ENCODE measurements around the gene AKT3.

The AKT3 gene

DNA sequence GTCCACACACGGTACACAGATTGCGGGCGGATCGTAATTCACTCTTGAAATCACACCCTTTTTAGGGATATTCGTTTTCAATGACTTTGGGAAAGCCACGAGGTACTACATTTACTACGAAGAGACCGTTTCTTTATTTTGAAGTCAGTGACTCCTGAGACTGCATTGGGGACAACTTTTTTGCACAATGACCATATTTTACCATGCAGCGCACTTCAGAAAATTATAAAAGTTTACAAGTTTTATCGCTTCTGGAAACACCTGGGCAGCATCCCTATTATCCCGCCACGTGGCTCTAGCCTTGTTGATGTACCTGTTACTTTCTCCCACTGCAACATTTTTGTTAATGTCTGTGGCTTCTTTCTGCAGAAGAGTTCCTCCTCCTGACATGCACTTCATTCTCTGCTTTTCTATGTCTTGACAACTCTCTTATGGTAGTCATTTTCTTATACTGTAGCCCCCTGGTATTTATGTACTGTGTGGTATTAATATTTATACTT is 1.3 kb upstream of the AKT3 start:
- Histone ChIP-seq H3K9me3 (ENCODE audit: severe bottlenecking) (no peaks in the 10 kb centered on the region), H3K27ac (peak overlapping the region; percentile 97), H3K36me3 (no peaks in the 10 kb centered on the region), H3K4me3 (ENCODE audit: low read depth, low read length) (peak overlapping the region; percentile 89), H3K27me3 (ENCODE audit: insufficient read depth, low read depth, severe bottlenecking) (no peaks in the 10 kb centered on the region)
- TF ChIP-seq, protein P1, sequence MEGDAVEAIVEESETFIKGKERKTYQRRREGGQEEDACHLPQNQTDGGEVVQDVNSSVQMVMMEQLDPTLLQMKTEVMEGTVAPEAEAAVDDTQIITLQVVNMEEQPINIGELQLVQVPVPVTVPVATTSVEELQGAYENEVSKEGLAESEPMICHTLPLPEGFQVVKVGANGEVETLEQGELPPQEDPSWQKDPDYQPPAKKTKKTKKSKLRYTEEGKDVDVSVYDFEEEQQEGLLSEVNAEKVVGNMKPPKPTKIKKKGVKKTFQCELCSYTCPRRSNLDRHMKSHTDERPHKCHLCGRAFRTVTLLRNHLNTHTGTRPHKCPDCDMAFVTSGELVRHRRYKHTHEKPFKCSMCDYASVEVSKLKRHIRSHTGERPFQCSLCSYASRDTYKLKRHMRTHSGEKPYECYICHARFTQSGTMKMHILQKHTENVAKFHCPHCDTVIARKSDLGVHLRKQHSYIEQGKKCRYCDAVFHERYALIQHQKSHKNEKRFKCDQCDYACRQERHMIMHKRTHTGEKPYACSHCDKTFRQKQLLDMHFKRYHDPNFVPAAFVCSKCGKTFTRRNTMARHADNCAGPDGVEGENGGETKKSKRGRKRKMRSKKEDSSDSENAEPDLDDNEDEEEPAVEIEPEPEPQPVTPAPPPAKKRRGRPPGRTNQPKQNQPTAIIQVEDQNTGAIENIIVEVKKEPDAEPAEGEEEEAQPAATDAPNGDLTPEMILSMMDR (IDR thresholded peaks at IDR 0.05; ENCODE audit: low read depth, low read length) = no peak
- DNase-seq = no peak

DNA sequence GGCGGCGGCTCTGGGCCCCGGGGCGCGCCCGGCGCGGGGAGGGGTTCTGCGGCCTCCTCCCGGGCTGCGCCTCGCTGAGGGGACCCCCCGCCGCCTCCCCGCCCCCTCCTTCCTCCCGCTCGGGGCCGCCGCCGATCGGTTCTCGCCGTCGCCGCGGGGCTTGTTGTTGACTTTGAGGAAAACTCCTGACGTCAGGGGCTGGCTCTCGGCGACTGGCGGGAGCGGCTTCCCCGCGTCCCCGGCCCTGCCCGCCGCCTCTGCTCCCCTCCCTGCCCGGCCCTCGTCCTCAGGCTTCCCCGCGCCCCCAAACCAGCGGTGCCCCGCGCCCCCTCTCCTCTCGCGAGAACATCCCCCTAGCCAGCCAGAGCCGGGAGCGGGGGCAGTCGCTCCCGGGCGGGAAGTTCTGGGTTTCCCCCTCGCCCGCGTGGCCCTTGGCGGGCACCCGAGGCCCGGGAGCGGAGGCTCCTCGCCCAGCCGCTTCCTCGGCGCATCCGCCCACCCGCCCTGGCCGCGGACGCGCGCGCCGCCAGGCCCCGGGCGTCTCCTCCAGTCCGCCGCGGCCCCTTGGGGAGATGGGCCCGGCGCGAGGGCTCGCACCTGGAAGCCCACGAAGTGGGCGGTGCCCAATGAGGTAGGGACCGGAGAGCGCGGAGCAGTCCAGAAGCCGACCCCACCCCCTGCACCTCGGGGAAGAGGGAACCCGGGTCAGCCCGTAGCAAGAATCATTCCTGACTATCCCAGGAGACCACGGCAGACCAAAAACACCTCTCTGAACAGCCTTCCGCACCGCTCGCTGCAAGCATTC is 611 bp upstream of the AKT3 start:
- no peaks in the 10 kb centered on the region for H3K36me3 ChIP-seq
- no peaks in the 10 kb centered on the region for H3K27me3 ChIP-seq (ENCODE audit: insufficient read depth, low read depth, severe bottlenecking)
- no peaks in the 10 kb centered on the region for H3K9me3 ChIP-seq (ENCODE audit: severe bottlenecking)
- H3K27ac ChIP-seq = peak overlapping the region; percentile 97
- TF ChIP-seq, protein P1 (IDR thresholded peaks at IDR 0.05; ENCODE audit: low read depth, low read length) = no peak
- H3K4me3 ChIP-seq (ENCODE audit: low read depth, low read length) = peak overlapping the region; percentile 89
- DNase-seq = peak; percentile 94

DNA sequence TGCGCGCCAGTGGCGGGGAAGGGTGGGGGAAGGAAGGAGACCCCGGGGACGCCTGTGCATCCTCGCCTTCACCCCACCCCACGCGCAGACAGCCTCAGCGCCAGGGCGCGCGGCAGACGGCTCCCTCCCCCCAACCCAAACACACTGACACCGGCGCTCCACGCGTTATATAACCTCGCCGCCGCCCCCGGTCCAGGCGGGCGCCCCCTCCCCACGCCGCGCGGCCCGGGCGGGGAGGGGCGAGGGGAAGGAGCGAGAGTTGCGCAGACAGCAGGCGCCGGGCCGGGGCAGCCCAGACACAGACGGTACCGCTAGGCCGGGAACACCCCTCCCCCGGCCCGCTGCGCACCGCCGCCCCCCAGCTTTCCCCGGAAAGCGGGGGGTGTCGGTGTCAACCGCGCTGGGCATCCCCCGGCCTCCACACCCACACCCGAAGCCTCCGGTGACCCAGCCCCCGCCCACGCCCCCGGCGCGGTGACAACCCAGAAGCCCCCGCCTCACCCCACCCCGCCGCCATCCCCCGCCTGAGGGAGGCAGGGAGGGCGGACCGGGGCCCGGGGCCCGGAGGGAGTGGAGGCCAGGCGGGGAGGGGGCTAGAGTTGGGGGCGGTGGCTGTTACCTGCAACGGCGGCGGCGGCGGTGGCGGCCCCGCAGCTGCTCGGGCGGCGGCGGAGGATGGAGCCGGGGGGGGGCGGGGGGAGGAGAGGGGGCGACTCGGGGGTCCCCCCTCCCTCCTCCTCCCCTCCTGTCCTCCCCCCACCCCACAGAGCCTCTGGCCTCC is 432 bp downstream of the AKT3 start:
- DNase-seq = peak; percentile 72
- no peaks in the 10 kb centered on the region for H3K36me3 ChIP-seq
- peak overlapping the region; percentile 97 for H3K27ac ChIP-seq

DNA sequence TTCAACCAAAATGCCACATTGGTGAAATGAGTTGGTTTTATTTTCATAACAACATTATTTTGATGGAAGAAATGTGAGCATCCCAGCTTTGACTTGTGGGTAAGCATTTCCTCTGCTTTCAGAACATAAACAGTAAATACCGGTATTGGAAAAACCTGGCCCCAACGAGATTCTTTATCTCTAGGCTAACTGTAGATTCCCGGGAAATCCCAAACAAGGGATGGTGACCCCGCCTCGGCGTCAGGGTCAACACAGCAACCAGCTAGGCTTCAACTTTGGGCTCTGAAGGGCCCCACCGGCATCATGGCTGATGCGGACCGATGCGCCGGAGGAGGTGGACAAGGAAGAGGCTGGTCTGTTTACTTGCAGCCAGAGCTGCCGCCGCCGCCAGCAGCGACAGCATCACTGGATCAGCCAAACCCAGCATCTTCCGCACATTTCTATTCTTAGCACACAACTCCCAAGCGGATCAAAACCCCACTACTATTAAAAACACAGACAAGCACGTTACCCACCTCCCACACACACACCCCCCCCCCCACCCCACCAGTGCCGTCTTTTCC is 1.1 kb downstream of the AKT3 start:
- no peaks in the 10 kb centered on the region for H3K36me3 ChIP-seq
- peak overlapping the region; percentile 97 for H3K27ac ChIP-seq
- no peaks in the 10 kb centered on the region for H3K9me3 ChIP-seq (ENCODE audit: severe bottlenecking)
- H3K4me3 ChIP-seq (ENCODE audit: low read depth, low read length) = peak overlapping the region; percentile 56
- DNase-seq = peak; percentile 67
- no peaks in the 10 kb centered on the region for H3K27me3 ChIP-seq (ENCODE audit: insufficient read depth, low read depth, severe bottlenecking)
- TF ChIP-seq, protein P1 (IDR thresholded peaks at IDR 0.05; ENCODE audit: low read depth, low read length) = no peak

More for the DNA sequence above, 432 bp downstream of the AKT3 start:
- no peaks in the 10 kb centered on the region for H3K9me3 ChIP-seq (ENCODE audit: severe bottlenecking)
- TF ChIP-seq, protein P1 (IDR thresholded peaks at IDR 0.05; ENCODE audit: low read depth, low read length) = no peak
- H3K4me3 ChIP-seq (ENCODE audit: low read depth, low read length) = peak overlapping the region; percentile 56
- H3K27me3 ChIP-seq (ENCODE audit: insufficient read depth, low read depth, severe bottlenecking) = no peaks in the 10 kb centered on the region

DNA sequence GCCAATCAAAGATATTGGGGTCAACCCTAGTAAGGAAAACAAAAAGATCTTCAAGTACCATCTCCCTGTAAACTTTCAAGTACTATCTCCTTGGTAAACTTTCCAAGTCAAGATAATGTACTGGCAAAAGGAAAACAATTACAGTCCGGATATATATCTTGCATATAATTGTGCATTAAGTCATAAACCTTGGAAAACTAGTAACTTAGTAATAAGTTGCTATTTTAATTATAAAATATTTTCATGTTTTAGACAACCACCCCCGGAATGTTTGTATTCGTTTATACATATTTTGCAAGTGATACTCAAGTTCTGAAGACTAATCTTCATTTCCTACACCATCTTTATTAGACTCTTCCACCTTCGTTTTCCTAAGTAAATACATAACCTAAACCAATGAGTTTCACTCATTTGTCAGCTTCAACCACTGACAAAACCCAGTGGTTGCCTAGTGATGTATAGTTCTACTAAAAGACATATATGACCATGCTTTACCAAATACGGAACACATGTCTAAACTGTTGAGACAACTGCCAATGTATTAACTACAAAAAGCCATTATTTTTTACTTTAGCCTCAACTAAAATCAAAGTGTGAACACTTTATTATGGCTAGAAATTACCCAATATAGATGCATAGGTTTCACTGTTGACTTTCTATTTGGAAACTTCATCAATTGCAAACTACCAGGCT is 1.7 kb downstream of the AKT3 start:
- no peaks in the 10 kb centered on the region for H3K27me3 ChIP-seq (ENCODE audit: insufficient read depth, low read depth, severe bottlenecking)

More for the DNA sequence above, 1.7 kb downstream of the AKT3 start:
- no peak overlapping the region; the same call in 1 of the 2 replicates for H3K27ac ChIP-seq
- TF ChIP-seq, protein P1 (IDR thresholded peaks at IDR 0.05; ENCODE audit: low read depth, low read length) = no peak
- no peaks in the 10 kb centered on the region for H3K36me3 ChIP-seq
- no peaks in the 10 kb centered on the region for H3K9me3 ChIP-seq (ENCODE audit: severe bottlenecking)
- H3K4me3 ChIP-seq (ENCODE audit: low read depth, low read length) = peak overlapping the region; percentile 56
- no peak for DNase-seq
